GM23338 (cell line): ENCODE data around the gene KIAA0040.

Experiments
- POLR2AphosphoS5 ChIP-seq: IDR thresholded peaks from 2 replicates; pipeline ENCODE4 v1.6.1; 2016; ENCODE audit warnings: antibody characterized with exemption, low read depth
- TF ChIP-seq, protein P1 (sequence below), 2 experiments: fragments of 200-600 bp in 1 of 2; sonication (generic) in 1 of 2; conservative IDR thresholded peaks; 2 replicates each; pipeline versions ENCODE4 v1.5.1 to v1.6.1; 2016 to 2017; ENCODE audit warnings: antibody characterized with exemption in 2 of 2, low read depth in 2 of 2, mild to moderate bottlenecking in 2 of 2, moderate library complexity in 1 of 2

DNA sequence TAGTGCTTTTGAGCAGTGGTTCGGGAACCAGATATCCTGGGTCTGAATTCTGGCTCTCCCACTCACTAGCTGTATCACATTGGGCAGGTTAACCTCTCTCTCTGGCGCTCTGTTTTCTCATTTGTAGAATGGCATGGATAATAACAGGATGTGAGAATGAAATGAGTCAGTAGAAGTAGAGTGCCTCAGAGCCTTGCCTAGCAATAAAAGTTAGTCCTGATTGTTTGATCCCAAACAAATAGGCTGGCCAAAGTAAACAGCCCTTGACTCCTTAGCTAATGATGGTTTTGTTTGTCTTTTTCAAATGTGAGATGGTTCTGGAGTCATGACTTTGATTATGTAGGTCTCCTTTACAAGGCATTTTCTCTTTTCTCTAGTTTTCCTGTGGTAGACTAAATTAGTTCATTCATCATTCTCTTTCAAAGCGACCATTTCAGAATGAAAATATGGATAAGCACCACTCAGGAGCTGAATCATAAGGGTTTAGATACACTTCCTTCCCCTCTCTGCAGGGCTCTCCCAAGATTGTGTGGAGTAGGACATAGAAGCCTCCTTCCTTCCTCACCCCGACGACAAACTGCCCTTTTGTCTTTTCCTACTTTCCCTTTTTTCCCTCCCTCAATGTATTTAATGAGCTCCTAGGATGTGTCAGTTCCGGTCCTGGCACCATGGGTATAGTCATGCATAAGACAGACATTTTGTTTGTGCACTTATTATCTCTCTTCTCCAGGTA is 23.1 kb downstream of the KIAA0040 start:
- TF ChIP-seq, protein P1, sequence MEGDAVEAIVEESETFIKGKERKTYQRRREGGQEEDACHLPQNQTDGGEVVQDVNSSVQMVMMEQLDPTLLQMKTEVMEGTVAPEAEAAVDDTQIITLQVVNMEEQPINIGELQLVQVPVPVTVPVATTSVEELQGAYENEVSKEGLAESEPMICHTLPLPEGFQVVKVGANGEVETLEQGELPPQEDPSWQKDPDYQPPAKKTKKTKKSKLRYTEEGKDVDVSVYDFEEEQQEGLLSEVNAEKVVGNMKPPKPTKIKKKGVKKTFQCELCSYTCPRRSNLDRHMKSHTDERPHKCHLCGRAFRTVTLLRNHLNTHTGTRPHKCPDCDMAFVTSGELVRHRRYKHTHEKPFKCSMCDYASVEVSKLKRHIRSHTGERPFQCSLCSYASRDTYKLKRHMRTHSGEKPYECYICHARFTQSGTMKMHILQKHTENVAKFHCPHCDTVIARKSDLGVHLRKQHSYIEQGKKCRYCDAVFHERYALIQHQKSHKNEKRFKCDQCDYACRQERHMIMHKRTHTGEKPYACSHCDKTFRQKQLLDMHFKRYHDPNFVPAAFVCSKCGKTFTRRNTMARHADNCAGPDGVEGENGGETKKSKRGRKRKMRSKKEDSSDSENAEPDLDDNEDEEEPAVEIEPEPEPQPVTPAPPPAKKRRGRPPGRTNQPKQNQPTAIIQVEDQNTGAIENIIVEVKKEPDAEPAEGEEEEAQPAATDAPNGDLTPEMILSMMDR (conservative IDR thresholded peaks at IDR 0.05; ENCODE audit: low read depth in 2 of 2) = no peak
- no peak for TF ChIP-seq POLR2AphosphoS5
